Activated effector memory CD4-positive, alpha-beta T cell treated with Interleukin-2 at 50 U/mL for 16 hours (primary cell): ENCODE data around the gene TPBGL.

Experiments
- DNase-seq: peaks from one replicate; pipeline ENCODE4 v3.0.0-alpha.2; 2020

Gene TPBGL

DNA sequence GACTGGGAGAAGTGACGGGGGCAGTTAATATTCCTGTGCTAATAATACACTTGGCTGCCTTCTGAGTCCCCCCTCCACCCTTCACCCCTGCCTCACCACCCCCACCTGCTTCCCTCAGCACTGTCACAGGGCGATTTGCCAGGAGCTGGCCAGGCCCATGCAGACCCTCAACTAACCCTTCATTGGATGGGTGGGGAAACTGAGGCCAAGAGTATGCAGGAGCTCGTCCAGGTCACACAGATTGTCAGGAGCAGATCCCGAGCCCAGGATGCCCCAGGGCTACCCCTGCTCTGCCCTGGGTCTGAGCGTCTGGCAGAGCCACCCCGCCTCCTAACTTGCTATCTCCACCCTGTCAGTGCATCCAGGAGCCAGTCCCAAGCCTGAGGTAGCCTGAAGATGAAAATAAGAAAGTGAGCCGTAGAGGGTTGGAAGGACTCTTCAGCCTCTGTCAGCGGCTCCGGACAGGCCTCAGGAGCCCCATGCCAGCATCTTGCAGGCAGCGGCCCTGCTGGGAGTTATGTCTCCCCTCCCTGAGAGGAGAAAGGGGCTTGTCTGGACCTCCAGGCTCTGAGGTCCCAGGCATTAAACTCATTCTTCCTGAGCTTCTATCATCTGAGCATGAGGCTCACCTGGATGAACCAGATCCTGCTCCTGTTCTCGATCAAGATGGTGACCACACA, 6.2 kb downstream of the TPBGL start:
- no peak for DNase-seq

DNA sequence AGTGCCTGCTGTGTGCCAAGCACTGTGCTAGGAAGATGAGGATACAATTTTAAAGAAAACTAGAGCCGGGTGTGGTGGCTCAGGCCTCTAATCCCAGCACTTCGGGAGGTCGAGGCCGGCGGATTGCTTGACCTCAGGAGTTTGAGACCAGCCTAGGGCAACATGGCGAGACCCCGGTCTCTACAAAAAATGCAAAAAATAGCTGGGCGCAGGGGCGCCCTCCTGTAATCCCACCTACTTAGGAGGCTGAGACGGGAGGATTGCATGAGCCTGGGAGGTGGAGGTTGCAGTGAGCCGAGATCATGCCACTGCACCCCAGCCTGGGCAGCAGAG, 8.3 kb downstream of the TPBGL start:
- DNase-seq, result no peak

GRCh38 chr11:75249704-75250103, 9.1 kb downstream of the TPBGL start:
- DNase-seq, result no peak

GRCh38 chr11:75254326-75254725, 13.8 kb downstream of the TPBGL start:
- no peak for DNase-seq

GRCh38 chr11:75260396-75261170, 20.0 kb downstream of the TPBGL start:
- no peak for DNase-seq

GRCh38 chr11:75261902-75262361, 21.4 kb downstream of the TPBGL start:
- DNase-seq, result no peak

DNA sequence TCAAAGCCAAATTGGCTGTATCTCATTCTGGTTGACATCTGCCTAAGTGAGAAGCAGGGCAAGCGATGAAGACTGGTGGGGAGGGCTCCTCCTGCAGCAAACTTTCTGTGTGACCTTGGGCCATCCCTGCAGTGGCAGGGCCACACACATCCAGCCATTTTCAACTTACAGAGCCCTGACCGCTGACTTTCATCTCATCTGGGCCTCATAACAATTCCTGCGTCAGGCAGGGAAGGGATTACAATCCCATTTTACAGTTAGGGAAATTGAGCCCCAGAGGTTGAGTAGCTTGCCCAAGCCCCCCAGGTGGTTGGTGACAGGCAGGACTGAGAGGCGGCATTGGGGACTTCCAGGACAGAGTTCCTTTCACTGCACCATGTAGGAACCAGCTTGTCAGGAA, 21.9 kb downstream of the TPBGL start:
- DNase-seq, result no peak

GRCh38 chr11:75262961-75263852, 22.6 kb downstream of the TPBGL start:
- no peak for DNase-seq

GRCh38 chr11:75263944-75264349, 23.4 kb downstream of the TPBGL start:
- no peak for DNase-seq

DNA sequence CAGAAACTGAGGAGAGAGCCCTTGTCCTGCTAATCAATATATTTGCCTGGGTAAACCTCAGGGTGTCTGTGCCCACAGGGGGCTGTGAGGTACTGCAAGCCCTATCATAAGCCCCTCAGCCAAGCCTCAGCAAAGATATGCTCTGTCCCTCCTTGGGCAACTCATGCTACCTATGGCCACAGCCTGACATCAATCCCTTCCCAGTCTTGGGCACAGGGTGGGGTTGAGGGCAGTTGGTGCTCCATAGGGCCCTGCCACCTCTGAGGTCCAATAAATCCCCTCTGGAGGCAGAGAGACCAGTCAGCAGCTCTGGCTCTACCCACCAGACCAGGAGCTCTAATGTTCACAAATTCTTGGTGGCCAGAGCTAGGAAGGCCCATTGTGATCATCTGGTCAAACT, 23.8 kb downstream of the TPBGL start:
- no peak for DNase-seq

GRCh38 chr11:75264971-75265370, 24.4 kb downstream of the TPBGL start:
- DNase-seq, result no peak

DNA sequence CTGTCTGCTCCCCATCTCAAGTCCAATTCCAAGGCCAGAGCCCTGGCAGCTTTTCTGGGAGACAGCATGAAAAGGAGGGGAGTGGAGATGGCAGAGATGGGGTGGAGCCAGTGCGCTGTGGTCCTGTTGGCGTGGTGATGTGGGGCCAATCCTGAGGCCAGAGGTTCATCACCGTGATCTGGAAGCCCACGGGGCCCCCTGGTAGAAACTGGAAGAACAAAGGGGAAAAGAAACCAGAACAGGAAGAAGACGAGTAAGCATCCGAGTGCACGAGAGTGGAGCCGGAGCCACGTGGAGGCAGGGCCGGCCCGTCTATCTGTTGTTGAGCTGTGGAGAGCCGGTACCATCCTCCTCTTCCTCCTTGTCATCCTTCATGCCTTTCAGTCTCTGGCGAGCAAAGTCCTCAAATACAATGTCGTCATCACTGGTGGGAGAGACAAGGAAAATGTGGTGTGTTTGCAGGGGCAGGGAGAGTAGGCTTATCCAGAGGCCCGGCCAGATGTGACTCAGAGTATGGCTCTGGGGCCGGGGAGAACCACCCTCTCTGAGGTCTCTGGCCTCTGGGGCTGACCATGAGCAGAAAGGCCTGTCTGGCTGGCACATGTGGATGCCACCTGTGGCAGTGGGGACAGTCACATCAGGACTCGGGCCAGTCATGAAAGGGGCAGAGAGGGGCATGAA, 25.4 kb downstream of the TPBGL start:
- DNase-seq, result no peak

GRCh38 chr11:75267171-75267970, 26.8 kb downstream of the TPBGL start:
- no peak for DNase-seq

DNA sequence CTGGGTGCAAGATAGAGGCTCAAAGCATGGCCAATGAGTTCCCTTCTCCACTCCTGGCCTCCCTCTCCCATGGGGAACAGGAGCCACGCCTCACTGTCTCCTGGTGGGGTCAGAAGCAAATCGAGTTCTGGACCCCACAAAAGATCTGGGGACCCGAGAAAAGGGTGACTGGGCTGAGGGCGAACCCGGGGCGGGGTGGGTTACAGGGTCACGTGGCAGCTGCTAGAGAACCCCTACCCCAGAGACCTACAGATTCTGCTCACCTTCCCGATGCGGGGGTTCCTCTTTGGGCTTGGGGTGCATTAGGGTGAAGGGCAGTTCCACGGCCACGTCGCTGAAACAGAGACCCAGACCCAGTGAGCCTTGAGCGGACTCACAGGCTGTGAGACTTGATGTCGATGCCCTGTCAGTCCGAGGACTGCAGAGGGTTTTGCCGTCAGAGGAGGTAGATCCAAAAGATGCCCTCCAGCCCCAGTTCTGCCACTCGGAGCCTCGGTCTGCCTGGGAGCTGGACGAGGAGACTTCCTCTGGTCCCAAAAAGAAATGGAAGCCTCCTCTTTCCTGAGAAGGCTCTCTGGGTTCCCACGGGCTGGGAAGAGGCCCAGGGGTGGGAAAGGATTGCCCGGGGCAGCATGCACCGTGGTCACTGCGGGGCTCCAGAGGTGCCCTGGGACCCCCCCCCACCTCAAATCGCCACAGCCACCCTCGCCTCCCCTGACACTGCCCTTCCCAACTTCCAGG, 28.2 kb downstream of the TPBGL start:
- DNase-seq, result no peak

- DNase-seq, result no peak
Measured at GRCh38 chr11:75269367-75269660, 28.7 kb downstream of the TPBGL start.

GRCh38 chr11:75269896-75270295, 29.3 kb downstream of the TPBGL start:
- no peak for DNase-seq

DNA sequence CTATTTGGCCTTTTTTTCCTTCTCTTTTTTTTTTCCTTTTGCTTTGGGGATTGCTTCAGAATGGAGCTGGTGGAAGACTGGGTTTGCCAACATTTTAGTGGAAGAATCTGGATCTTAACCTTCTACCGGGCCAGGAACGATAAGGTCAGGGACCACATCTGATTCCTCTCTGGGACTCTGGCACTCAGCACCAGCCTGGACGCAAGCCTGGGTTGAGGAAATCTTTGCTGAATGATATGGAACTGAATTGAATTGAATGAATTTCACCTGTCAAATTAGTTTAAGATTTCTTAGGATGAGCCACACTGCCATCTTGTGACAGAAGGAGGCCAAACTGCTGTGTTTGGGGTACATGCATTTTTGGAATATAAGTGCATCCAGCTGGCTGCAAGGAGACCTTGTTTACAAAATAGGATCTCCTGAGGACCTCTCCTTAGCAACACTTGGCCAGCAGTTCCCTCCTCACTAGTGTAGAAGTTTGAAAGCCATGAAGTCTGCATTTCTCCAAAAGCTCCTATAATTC, 30.4 kb downstream of the TPBGL start:
- no peak for DNase-seq

GRCh38 chr11:75271730-75272129, 31.2 kb downstream of the TPBGL start:
- DNase-seq, result no peak

GRCh38 chr11:75272391-75272790, 31.8 kb downstream of the TPBGL start:
- no peak for DNase-seq

DNA sequence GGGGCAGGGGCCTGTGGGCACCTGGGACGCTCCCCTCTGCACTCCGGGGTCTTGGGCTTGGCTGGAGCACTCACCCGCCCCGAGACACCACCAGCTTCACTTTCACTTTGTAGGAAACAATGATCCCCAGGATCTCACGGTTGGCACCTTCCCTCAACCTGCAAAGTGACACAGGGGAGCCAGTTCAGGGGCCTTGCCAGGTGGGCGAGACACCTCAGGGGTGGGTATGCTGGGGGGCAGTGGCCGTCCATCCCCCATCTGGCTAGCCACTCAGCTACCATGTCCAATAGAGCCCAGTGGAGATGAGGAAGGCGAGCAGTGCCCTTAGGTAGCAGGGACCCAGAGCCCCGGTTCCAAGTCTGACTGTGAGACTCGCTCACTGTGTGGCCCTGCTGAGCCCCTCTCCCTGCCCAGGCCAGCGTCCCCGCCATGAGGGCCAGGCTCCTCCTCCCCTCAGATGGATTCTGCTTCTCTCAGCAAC, 32.3 kb downstream of the TPBGL start:
- DNase-seq, result no peak
